HG02973 (cell line): ENCODE results near the gene NCF1.
A peak's percentile ranks its signal among the peaks of the same experiment; 100 is the strongest.
"Not testable (repeated sequence)": the region's sequence is repeated elsewhere in the genome, so short reads cannot be mapped to it uniquely, and the experiment has no call there.

Experiments used
- ATAC-seq: cut with Tn5 transposase; IDR thresholded peaks from one replicate; pipeline ENCODE4 v1.9.1; 2021; ENCODE audit warnings: moderate library complexity; ENCODE audit not compliant: unreplicated experiment

NCF1 gene

GRCh38 chr7:74773760-74774750 lies at the start of gene NCF1:
Gene NCF1 (plus strand): TSS chr7:74774011. CDS start chr7:74774032, 21 bp downstream.
- peak; percentile 67 for ATAC-seq

DNA sequence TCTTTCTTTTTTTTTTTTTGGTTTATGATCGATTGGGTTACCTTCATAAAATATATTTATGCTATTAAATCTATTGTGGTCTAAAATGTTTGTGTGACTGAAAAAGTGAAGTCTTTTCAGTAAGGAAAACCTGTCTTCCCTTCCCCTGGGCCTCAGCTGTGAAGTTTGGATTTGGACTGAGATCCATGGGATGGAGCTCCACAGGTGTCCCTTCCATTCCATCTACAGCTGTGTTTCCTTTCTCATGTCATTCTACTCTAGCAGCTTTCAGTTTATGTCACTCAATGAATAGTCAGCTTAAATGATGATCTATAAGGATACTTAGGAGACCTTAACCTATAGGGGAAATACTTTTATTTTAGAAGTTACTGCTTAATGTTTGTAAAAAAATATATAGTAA lies 48.0 kb upstream of the NCF1 start:
- no peak for ATAC-seq

- no peak for ATAC-seq
Observed at GRCh38 chr7:74726309-74727101, 47.3 kb upstream of the NCF1 start.

- not testable (repeated sequence) for ATAC-seq
Observed at GRCh38 chr7:74728686-74729085, 45.1 kb upstream of the NCF1 start.

- ATAC-seq, result not testable (repeated sequence)
Observed at GRCh38 chr7:74730186-74730585, 43.6 kb upstream of the NCF1 start.

- not testable (repeated sequence) for ATAC-seq
Observed at GRCh38 chr7:74739974-74740703, 33.7 kb upstream of the NCF1 start.

DNA sequence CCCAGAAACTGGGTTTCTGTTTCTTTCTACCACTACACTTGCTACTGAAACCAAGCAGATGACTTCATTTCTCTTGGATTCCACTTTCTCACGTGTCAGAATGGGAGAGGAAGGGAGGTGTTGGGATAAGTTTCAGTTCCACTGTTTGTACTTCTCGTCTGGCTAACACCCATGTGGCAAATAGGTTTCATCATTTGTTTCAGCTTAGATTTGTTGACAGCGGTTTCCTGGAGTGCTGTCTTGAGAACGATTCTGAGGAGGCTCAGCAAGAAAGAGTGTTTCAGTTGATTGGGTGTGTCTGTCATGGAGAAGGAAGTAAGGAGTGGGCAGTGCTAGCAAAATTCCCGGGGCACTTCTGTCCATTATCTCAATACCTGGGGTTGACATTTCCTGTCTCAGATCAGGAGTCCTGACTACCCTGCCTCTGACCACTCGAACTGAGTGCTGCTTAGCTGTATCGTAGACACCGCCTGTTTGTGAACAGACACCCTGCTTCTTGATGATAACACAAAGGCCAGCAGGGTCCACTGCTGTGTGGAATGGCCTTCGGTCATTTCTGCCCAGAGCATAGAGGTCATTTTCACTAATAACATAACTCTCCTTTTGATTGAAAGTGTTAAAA lies 29.8 kb upstream of the NCF1 start:
- ATAC-seq, result not testable (repeated sequence)

DNA sequence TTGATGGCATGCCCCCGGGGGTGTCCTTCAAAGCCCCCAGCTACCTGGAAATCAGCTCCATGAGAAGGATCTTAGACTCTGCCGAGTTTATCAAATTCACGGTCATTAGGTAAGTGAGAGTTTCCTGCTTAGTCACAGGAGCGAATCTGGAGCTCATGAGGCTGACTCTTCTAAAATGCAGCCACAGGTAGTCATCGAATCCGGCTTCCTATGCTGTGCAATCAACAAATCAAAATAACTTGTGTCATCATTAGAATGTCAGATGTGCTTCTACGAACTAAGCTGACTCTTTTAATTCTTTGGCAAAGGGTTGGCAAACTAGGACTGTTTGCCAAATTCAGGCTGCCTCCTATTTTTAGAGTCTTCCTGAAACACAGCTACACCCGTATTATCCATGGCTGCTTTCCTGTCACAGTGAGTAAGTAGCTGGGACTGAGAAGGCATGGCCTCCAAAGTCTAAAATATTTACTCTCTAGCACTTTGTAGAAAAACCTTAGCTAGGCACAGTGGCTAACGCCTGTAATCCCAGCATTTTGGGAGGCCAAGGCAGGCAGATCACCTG lies 19.8 kb upstream of the NCF1 start:
- not testable (repeated sequence) for ATAC-seq

DNA sequence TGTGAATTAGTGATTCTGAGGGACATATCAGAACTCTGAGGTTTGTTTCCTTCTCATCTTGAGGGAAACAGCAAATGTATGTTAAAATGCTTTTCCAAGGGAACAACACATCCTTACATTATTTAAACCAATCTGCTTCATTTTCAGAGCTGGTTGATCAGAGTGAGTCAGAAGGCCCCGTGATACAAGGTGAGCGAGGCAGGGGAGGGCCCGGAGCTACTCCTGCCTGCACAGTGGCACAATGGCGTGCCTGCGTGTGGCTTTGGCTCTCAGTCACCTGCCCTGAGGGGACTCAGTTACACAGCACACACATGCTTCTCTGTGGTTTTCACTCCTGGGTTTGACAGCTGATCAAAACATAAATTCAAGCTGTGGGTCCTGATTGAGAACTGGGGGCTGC lies 17.1 kb upstream of the NCF1 start:
- not testable (repeated sequence) for ATAC-seq

DNA sequence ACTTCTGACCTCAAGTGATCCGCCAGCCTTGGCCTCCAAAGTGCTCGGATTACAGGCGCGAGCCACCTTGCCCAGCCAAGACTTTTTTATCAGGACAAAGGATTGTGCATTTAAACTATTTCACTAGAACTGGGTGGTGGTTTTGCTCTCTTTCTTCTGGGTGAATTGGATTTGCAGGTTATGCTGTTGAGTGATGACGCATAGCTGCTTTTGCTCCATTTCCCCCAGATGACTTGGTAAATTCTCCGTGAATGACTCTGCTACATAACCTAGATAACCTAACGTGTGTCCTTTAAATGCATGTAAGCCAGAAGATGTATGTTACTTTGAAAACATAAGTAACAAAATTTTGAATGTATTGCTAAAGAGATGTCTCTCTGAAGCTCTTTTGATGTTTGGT lies 15.5 kb upstream of the NCF1 start:
- ATAC-seq, result not testable (repeated sequence)

GRCh38 chr7:74758982-74759381 lies 14.8 kb upstream of the NCF1 start:
- ATAC-seq, result not testable (repeated sequence)

DNA sequence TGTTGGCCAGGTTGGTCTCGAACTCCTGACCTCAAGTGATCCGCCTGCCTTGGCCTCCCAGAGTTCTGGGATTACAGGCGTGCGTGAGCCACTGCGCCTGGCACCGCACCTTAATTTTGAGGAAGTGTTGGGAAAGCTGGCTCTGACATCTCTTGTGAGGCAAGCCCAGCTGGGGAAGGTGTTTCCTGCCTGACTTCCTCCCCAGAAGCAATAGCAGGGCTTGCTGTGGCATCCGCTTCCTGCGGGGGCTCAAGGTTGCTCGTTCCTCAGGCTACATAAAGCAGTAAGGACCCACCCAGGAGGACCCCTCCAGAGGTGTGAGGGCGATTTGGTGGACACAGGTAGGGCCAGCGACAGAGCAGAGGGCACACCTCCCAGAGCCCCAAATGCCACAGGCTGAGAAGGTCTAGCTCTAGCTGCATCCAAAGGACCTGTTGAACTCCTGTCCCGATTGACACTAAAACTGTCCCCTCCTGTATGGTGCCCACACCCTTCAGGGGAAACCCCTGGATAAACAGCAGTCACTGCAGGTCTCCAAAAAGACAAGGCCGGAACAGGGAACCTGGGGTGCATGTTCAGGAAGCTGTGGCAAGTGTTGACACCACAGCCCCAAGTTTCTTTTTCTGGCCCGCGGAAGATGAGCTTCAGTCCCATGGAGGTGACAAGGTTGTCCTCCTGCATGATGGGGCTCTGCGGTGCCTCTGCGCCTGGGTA lies 8.4 kb upstream of the NCF1 start:
- ATAC-seq, result not testable (repeated sequence)

DNA sequence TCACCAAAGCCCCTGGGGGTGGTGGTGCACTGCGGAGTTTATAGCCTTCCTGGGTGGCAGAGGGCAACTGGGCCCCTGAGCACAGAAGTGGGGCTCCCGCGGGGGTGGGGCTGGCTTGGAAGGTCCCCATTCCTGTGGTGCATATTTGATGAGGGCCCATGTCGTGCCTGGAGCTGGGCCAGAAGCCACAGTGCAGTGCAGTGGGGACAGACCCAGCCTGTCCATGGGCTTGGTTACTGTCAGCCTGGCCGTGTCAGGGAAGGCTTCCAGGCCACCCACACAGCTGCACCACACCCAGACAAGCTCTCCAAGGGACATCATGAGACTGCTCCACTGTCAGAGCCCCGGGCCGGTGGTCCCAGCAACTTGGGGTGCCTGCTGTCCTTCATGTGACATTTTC lies 7.3 kb upstream of the NCF1 start:
- not testable (repeated sequence) for ATAC-seq

DNA sequence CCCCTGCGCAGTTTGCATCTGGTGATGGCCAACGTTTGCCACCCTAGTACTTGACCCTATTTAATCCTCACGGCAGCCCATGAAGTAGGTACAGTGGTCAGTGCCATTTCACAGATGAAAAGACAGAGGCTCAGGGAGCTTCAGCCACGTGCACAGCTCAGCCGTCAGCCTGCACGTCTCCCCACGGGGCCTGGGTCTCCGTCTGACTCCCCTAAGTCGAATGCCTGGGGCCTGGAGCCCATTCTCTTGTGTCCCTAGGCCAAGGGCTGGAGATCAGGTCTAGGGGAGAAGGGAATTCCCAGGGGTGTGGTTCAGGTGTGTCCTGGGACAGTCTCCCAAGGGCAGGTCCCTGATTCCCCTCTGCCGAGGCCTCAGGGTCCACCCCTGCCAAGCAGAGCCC lies 6.8 kb upstream of the NCF1 start:
- ATAC-seq, result not testable (repeated sequence)

DNA sequence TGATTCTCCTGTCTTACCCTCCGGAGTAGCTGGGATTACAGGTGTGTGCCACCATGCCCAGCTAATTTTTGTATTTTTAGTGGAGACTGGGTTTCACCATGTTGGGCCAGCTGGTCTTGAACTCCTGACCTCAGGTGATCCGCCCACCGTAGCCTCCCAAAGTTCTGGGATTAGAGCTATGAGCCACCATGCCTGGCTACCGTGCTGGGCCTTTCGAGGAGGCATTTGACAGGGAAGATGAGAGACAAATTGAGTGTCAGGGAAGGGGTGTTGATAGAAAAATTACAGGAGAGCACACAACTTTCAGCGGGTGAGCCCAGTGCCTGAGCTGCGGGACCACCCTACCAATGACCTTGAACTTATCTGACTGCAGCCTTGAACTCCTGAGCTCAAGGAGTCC lies 3.7 kb upstream of the NCF1 start:
- not testable (repeated sequence) for ATAC-seq

- ATAC-seq, result not testable (repeated sequence)
Observed at GRCh38 chr7:74772093-74772492, 1.7 kb upstream of the NCF1 start.

DNA sequence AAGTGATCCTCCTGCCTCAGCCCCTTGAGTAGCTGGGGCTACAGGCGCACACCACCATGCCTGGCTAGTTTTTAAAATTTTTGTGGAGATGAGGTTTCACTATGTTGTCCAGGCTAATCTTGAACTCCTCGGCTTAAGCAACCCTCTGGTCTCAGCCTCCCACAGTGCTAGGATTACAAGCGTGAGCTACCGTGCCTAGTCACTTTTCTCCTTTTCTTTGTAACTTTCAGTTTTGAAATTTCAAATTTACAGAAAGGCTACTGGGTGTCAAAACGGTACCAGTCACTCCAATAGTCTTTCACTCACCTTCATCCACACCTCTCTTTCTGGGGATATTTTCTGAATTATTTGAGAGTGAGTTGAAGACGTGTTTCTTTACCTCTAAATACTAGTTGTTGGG lies 1.3 kb downstream of the NCF1 start:
- peak; percentile 40 for ATAC-seq

- ATAC-seq, result not testable (repeated sequence)
Observed at GRCh38 chr7:74779053-74779452, 5.2 kb downstream of the NCF1 start.

DNA sequence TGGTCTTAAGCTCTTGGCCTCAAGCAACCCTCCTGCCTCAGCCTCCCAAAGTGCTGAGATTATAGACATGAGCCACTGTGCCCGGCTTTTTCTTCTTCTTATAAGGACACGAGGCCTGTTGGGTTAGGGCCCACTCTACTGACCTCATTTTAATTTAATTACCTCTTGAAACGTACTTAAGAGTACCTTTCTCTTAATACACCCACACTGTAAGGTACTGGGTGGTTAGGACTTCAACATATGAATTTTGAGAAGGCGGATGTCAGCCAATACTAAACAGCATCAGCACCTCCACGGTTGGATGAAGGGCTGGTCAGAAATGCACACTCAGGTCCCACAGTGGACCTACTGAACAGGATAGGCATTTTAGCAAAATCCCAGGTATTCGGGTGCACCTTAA lies 7.9 kb downstream of the NCF1 start:
- ATAC-seq, result not testable (repeated sequence)
